ENCODE measurements around the gene FNIP2.
A peak's percentile ranks its signal among the peaks of the same experiment; 100 is the strongest.

The FNIP2 gene

DNA sequence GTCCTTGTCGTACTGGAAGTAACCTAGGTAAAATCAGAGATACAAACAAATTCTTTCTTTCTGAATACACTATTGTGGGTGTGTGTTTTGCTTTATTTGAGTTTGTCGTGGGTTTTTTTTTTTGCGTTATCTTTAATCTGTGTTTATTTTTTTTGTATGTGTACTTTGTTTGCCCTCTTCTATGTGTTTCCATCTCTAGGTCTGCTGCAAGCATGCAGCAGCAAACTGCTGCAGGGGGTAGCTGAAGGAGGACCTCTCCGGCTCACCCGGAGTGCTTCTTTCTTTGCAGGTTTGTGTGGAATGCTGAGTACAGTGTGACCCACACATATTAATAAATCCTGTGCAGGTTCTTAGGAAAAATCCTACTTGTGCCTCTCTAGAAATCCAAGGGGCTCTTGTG, 64.8 kb downstream of the FNIP2 start:
- TF ChIP-seq ZNF112 (tag by site-specific recombination; IDR thresholded peaks at IDR 0.05) (no peak), GLIS1 (tag by site-specific recombination; IDR thresholded peaks at IDR 0.05) (peak; percentile 72), ZFP3 (tag by site-specific recombination; IDR thresholded peaks at IDR 0.05; ENCODE audit: low read depth) (no peak), ZNF664 (tag by site-specific recombination; IDR thresholded peaks at IDR 0.05) (no peak), ZBTB17 (tag by site-specific recombination; IDR thresholded peaks at IDR 0.05) (no peak), TRIM28 (IDR thresholded peaks at IDR 0.05; ENCODE audit: borderline replicate concordance, low read length) (0 out of 2 replicates have a peak, but pooled peaks have one; percentile 24)
- TF ChIP-seq, protein P1, sequence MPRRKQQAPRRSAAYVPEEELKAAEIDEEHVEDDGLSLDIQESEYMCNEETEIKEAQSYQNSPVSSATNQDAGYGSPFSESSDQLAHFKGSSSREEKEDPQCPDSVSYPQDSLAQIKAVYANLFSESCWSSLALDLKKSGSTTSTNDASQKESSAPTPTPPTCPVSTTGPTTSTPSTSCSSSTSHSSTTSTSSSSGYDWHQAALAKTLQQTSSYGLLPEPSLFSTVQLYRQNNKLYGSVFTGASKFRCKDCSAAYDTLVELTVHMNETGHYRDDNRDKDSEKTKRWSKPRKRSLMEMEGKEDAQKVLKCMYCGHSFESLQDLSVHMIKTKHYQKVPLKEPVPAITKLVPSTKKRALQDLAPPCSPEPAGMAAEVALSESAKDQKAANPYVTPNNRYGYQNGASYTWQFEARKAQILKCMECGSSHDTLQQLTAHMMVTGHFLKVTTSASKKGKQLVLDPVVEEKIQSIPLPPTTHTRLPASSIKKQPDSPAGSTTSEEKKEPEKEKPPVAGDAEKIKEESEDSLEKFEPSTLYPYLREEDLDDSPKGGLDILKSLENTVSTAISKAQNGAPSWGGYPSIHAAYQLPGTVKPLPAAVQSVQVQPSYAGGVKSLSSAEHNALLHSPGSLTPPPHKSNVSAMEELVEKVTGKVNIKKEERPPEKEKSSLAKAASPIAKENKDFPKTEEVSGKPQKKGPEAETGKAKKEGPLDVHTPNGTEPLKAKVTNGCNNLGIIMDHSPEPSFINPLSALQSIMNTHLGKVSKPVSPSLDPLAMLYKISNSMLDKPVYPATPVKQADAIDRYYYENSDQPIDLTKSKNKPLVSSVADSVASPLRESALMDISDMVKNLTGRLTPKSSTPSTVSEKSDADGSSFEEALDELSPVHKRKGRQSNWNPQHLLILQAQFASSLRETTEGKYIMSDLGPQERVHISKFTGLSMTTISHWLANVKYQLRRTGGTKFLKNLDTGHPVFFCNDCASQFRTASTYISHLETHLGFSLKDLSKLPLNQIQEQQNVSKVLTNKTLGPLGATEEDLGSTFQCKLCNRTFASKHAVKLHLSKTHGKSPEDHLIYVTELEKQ (tag by site-specific recombination; IDR thresholded peaks at IDR 0.05; ENCODE audit: borderline replicate concordance), result no peak
- TF ChIP-seq, protein P2, sequence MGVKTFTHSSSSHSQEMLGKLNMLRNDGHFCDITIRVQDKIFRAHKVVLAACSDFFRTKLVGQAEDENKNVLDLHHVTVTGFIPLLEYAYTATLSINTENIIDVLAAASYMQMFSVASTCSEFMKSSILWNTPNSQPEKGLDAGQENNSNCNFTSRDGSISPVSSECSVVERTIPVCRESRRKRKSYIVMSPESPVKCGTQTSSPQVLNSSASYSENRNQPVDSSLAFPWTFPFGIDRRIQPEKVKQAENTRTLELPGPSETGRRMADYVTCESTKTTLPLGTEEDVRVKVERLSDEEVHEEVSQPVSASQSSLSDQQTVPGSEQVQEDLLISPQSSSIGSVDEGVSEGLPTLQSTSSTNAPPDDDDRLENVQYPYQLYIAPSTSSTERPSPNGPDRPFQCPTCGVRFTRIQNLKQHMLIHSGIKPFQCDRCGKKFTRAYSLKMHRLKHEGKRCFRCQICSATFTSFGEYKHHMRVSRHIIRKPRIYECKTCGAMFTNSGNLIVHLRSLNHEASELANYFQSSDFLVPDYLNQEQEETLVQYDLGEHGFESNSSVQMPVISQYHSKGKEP (tag by site-specific recombination; IDR thresholded peaks at IDR 0.05), result peak; percentile 49; the same call in 1 of the 2 replicates
- H3K4me3 ChIP-seq (ENCODE audit: low read depth, low read length), result no peak overlapping the region
- H3K36me3 ChIP-seq (ENCODE audit: control insufficient read depth in 2 of 2, insufficient read depth in 1 of 2, low read length in 2 of 2), result peaks cover 0 to 15% of the 10 kb centered on the region in 2 experiments; a peak in 1 of 3 replicates
- H3K4me1 ChIP-seq (ENCODE audit: control insufficient read depth, insufficient read depth, low read length), result peaks cover 11% of the 10 kb centered on the region
- ChIA-PET POLR2A (no interaction called here), CTCF (interaction anchor here (0.7 to 2.7 kb wide), 3 partner anchors 9 to 121 kb away, joined by 3 to 9 read pairs (median 4); no protein-coding TSS in a partner anchor)
- H3K9me3 ChIP-seq (ENCODE audit: control insufficient read depth, insufficient read depth, low read depth, low read length), result no peaks in the 10 kb centered on the region
- no peak overlapping the region for H3K27ac ChIP-seq (ENCODE audit: extremely low read depth, low read depth, low read length)

DNA sequence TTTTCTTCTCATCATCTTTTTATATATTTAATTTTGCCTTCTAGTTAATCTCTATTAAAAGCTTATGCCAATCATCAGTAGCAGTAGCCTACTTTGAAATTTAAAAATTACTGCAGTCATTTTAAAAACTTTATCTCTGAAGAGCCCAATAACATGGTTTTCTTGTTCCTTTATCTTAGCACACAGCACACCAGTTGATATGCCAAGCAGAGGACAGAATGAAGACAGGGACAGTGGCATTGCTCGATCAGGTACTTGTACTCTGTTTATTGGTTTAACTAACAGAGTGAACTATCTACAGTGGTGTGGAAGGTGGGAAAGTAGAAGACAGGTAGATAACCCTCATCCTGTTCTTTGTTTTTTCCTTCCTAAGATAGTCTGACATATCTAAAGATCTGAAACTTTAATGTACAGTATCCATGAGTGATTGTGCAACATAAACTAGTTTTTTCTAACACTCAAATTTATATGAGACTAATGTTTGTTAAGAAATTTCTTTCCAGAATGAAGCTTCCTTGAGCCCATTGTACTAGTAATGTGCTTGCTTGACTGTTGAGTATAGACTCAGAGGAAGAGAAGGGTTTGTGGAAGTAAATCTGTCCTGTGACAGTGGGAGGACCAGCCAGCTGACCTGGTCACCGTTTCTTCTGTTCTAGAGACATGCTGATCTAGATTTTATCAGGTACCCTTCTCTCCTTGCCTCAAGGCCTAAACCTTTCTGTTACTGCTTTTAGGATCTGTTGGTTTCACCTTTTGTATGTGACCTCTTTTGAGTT, 66.6 kb downstream of the FNIP2 start:
- ChIA-PET CTCF (no interaction called here), POLR2A (no interaction called here)
- H3K27ac ChIP-seq (ENCODE audit: extremely low read depth, low read depth, low read length), result no peak overlapping the region
- no peak overlapping the region for H3K4me3 ChIP-seq (ENCODE audit: low read depth, low read length)
- H3K4me1 ChIP-seq (ENCODE audit: control insufficient read depth, insufficient read depth, low read length), result peaks cover 11% of the 10 kb centered on the region
- TF ChIP-seq ZNF768 (tag by site-specific recombination; IDR thresholded peaks at IDR 0.05) (no peak), SCRT2 (tag by site-specific recombination; IDR thresholded peaks at IDR 0.05) (peak; percentile 23; the same call in 1 of the 2 replicates), ZIC2 (tag by site-specific recombination; IDR thresholded peaks at IDR 0.05) (no peak)
- TF ChIP-seq, protein P3, sequence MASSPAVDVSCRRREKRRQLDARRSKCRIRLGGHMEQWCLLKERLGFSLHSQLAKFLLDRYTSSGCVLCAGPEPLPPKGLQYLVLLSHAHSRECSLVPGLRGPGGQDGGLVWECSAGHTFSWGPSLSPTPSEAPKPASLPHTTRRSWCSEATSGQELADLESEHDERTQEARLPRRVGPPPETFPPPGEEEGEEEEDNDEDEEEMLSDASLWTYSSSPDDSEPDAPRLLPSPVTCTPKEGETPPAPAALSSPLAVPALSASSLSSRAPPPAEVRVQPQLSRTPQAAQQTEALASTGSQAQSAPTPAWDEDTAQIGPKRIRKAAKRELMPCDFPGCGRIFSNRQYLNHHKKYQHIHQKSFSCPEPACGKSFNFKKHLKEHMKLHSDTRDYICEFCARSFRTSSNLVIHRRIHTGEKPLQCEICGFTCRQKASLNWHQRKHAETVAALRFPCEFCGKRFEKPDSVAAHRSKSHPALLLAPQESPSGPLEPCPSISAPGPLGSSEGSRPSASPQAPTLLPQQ (tag by site-specific recombination; IDR thresholded peaks at IDR 0.05), result no peak
- no peaks in the 10 kb centered on the region for H3K9me3 ChIP-seq (ENCODE audit: control insufficient read depth, insufficient read depth, low read depth, low read length)
- peaks cover 0 to 23% of the 10 kb centered on the region in 2 experiments; a peak in 2 of 3 replicates for H3K36me3 ChIP-seq (ENCODE audit: control insufficient read depth in 2 of 2, insufficient read depth in 1 of 2, low read length in 2 of 2)

DNA sequence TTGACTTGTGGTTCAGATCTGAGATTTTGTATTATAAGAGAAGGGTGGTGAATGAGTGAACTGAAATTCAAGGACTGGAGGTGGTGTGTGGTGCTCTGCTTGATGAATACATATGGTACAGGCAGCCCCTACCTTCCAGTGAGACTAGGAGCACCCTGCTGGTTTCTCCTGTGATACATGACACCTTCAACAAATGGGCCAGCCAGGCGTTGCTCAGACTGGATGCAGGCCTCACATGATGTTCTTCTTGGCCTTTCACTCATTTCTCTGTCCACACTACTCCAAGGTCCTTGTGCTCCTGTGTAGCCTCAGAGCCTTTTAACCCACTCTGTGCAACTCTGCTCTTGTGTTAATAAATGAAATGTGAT, 67.2 kb downstream of the FNIP2 start:
- Histone ChIP-seq H3K4me1 (ENCODE audit: control insufficient read depth, insufficient read depth, low read length) (peaks cover 11% of the 10 kb centered on the region), H3K9me3 (ENCODE audit: control insufficient read depth, insufficient read depth, low read depth, low read length) (no peaks in the 10 kb centered on the region), H3K36me3 (ENCODE audit: control insufficient read depth in 2 of 2, insufficient read depth in 1 of 2, low read length in 2 of 2) (peaks cover 0 to 20% of the 10 kb centered on the region in 2 experiments; a peak in 2 of 3 replicates), H3K27ac (ENCODE audit: extremely low read depth, low read depth, low read length) (no peak overlapping the region), H3K4me3 (ENCODE audit: low read depth, low read length) (no peak overlapping the region)
- CTCF ChIA-PET, result interaction anchor here (0.6 kb wide), 1 partner anchor 342 kb away, joined by 6 read pairs; no protein-coding TSS in a partner anchor
- POLR2A ChIA-PET, result no interaction called here
- peak; percentile 75 for TF ChIP-seq FEZF1 (tag by site-specific recombination; IDR thresholded peaks at IDR 0.05)
- TF ChIP-seq, protein P4, sequence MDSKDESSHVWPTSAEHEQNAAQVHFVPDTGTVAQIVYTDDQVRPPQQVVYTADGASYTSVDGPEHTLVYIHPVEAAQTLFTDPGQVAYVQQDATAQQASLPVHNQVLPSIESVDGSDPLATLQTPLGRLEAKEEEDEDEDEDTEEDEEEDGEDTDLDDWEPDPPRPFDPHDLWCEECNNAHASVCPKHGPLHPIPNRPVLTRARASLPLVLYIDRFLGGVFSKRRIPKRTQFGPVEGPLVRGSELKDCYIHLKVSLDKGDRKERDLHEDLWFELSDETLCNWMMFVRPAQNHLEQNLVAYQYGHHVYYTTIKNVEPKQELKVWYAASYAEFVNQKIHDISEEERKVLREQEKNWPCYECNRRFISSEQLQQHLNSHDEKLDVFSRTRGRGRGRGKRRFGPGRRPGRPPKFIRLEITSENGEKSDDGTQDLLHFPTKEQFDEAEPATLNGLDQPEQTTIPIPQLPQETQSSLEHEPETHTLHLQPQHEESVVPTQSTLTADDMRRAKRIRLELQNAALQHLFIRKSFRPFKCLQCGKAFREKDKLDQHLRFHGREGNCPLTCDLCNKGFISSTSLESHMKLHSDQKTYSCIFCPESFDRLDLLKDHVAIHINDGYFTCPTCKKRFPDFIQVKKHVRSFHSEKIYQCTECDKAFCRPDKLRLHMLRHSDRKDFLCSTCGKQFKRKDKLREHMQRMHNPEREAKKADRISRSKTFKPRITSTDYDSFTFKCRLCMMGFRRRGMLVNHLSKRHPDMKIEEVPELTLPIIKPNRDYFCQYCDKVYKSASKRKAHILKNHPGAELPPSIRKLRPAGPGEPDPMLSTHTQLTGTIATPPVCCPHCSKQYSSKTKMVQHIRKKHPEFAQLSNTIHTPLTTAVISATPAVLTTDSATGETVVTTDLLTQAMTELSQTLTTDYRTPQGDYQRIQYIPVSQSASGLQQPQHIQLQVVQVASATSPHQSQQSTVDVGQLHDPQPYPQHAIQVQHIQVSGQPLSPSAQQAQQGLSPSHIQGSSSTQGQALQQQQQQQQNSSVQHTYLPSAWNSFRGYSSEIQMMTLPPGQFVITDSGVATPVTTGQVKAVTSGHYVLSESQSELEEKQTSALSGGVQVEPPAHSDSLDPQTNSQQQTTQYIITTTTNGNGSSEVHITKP (tag by site-specific recombination; IDR thresholded peaks at IDR 0.05), result peak; percentile 30; the same call in 1 of the 2 replicates
- TF ChIP-seq, protein P5, sequence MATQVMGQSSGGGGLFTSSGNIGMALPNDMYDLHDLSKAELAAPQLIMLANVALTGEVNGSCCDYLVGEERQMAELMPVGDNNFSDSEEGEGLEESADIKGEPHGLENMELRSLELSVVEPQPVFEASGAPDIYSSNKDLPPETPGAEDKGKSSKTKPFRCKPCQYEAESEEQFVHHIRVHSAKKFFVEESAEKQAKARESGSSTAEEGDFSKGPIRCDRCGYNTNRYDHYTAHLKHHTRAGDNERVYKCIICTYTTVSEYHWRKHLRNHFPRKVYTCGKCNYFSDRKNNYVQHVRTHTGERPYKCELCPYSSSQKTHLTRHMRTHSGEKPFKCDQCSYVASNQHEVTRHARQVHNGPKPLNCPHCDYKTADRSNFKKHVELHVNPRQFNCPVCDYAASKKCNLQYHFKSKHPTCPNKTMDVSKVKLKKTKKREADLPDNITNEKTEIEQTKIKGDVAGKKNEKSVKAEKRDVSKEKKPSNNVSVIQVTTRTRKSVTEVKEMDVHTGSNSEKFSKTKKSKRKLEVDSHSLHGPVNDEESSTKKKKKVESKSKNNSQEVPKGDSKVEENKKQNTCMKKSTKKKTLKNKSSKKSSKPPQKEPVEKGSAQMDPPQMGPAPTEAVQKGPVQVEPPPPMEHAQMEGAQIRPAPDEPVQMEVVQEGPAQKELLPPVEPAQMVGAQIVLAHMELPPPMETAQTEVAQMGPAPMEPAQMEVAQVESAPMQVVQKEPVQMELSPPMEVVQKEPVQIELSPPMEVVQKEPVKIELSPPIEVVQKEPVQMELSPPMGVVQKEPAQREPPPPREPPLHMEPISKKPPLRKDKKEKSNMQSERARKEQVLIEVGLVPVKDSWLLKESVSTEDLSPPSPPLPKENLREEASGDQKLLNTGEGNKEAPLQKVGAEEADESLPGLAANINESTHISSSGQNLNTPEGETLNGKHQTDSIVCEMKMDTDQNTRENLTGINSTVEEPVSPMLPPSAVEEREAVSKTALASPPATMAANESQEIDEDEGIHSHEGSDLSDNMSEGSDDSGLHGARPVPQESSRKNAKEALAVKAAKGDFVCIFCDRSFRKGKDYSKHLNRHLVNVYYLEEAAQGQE (tag by site-specific recombination; IDR thresholded peaks at IDR 0.05), result no peak
